Liver (tissue), 9 donors: ENCODE measurements around the gene ABCB9. TPM values are rescaled to one million over a fixed set of nuclear protein-coding genes. Genes with fewer than 3 reads are reported as not detected.

Experiments
- DNase-seq: peaks from one replicate; pipeline ENCODE4 v3.0.0-alpha.2; 2017; ENCODE audit warnings: low spot score
- H3K27ac ChIP-seq, 2 donors: one replicate each; pipeline ENCODE4 v1.7.0; 2013; ENCODE audit warnings: inconsistent platforms in 2 of 2, low read length in 2 of 2, control low read depth in 1 of 2, low read depth in 1 of 2, mild to moderate bottlenecking in 1 of 2
- H3K27me3 ChIP-seq, 4 donors: one replicate each; pipeline versions ENCODE4 v1.6.1 to v1.7.0; 2013; ENCODE audit warnings: low read length in 3 of 4, inconsistent platforms in 1 of 4, mild to moderate bottlenecking in 1 of 4, moderate library complexity in 1 of 4; ENCODE audit not compliant: control insufficient read depth in 4 of 4, insufficient read depth in 4 of 4
- H3K36me3 ChIP-seq, 4 donors: one replicate each; pipeline versions ENCODE4 v1.6.1 to v1.7.0; 2013; ENCODE audit warnings: low read length in 3 of 4, mild to moderate bottlenecking in 3 of 4, low read depth in 1 of 4, moderate library complexity in 1 of 4; ENCODE audit not compliant: control insufficient read depth in 4 of 4, insufficient read depth in 3 of 4
- H3K4me1 ChIP-seq, 4 donors: one replicate each; pipeline versions ENCODE4 v1.6.1 to v1.7.0; 2013; ENCODE audit warnings: low read length in 3 of 4, mild to moderate bottlenecking in 3 of 4, moderate library complexity in 1 of 4; ENCODE audit not compliant: control insufficient read depth in 4 of 4, insufficient read depth in 4 of 4
- H3K4me3 ChIP-seq, 3 donors: one replicate each; pipeline versions ENCODE4 v1.6.1 to v1.7.0; 2013; ENCODE audit warnings: low read length in 3 of 3, control low read depth in 1 of 3, low read depth in 1 of 3, mild to moderate bottlenecking in 1 of 3
- H3K9ac ChIP-seq, 2 donors: one replicate each; pipeline ENCODE4 v1.7.0; 2013; ENCODE audit warnings: low read length in 2 of 2, mild to moderate bottlenecking in 2 of 2, moderate library complexity in 2 of 2, control low read depth in 1 of 2, low read depth in 1 of 2
- H3K9me3 ChIP-seq, 4 donors: one replicate each; pipeline versions ENCODE4 v1.6.1 to v1.7.0; 2013; ENCODE audit warnings: low read length in 3 of 4; ENCODE audit not compliant: control insufficient read depth in 4 of 4
- ATF3 ChIP-seq: IDR thresholded peaks from 2 replicates; pipeline ENCODE4 v1.6.1; 2016; ENCODE audit warnings: antibody characterized with exemption
- CTCF ChIP-seq: fragments of 150-350 bp; IDR thresholded peaks from 2 replicates; pipeline ENCODE4 v1.5.1; 2017; ENCODE audit warnings: improper control_type of control experiment, low read depth, low read length; ENCODE audit not compliant: missing input control
- EGR1 ChIP-seq, 2 donors: IDR thresholded peaks; 2 replicates each; pipeline ENCODE4 v1.6.1; 2016 to 2018; ENCODE audit warnings: antibody characterized with exemption in 2 of 2, low read depth in 2 of 2
- FOXA1 ChIP-seq: IDR thresholded peaks from 2 replicates; pipeline ENCODE4 v1.6.1; 2016; ENCODE audit warnings: antibody characterized with exemption
- GABPA ChIP-seq, 2 donors: IDR thresholded peaks in 1 of 2; conservative IDR thresholded peaks in 1 of 2; 2 replicates each; pipeline ENCODE4 v1.6.1; 2016; ENCODE audit warnings: antibody characterized with exemption in 2 of 2, mild to moderate bottlenecking in 1 of 2, moderate library complexity in 1 of 2
- HNF4A ChIP-seq, 2 donors: conservative IDR thresholded peaks; 2 replicates each; pipeline ENCODE4 v1.6.1; 2016; ENCODE audit warnings: antibody characterized with exemption in 2 of 2, mild to moderate bottlenecking in 2 of 2
- HNF4G ChIP-seq: IDR thresholded peaks from 2 replicates; pipeline ENCODE4 v1.6.1; 2016; ENCODE audit warnings: antibody characterized with exemption
- JUND ChIP-seq, 2 donors: IDR thresholded peaks; 2 replicates each; pipeline ENCODE4 v1.6.1; 2016; ENCODE audit warnings: antibody characterized with exemption in 2 of 2
- NR2F2 ChIP-seq: IDR thresholded peaks from 2 replicates; pipeline ENCODE4 v1.6.1; 2016; ENCODE audit warnings: antibody characterized with exemption
- RAD21 ChIP-seq, 2 donors: IDR thresholded peaks; 2 replicates each; pipeline ENCODE4 v1.6.1; 2016; ENCODE audit warnings: antibody characterized with exemption in 2 of 2, mild to moderate bottlenecking in 2 of 2
- REST ChIP-seq: IDR thresholded peaks from 2 replicates; pipeline ENCODE4 v1.6.1; 2016; ENCODE audit warnings: antibody characterized with exemption, mild to moderate bottlenecking
- RXRA ChIP-seq, 2 donors: IDR thresholded peaks; 2 replicates each; pipeline ENCODE4 v1.6.1; 2017 to 2018; ENCODE audit warnings: antibody characterized with exemption in 2 of 2, mild to moderate bottlenecking in 1 of 2
- SP1 ChIP-seq: IDR thresholded peaks from 2 replicates; pipeline ENCODE4 v1.6.1; 2018; ENCODE audit warnings: antibody characterized with exemption, mild to moderate bottlenecking
- TAF1 ChIP-seq: conservative IDR thresholded peaks from 2 replicates; pipeline ENCODE4 v1.6.1; 2016; ENCODE audit warnings: antibody characterized with exemption, mild to moderate bottlenecking
- YY1 ChIP-seq: IDR thresholded peaks from 2 replicates; pipeline ENCODE4 v1.6.1; 2016; ENCODE audit warnings: antibody characterized with exemption, mild to moderate bottlenecking
- WGBS: extraction: QIAGEN DNeasy Blood & Tissue Kit; methylation state at CpG from one replicate; pipeline ENCODE4 v1.1.7; 2013; 5-methylcytosine and 5-hydroxymethylcytosine counted together
- polyA plus RNA-seq, 2 donors: library from polyadenylated mRNA; stranded (reverse) in 1 of 2; unstranded in 1 of 2; fragments of 200-250 nt in 1 of 2; fragments of >200 nt in 1 of 2; fragmentation: Nextera tagmentation in 1 of 2; extraction: Ambion mirVana in 1 of 2; gene quantifications; one replicate each; pipeline versions ENCODE4 v1.2.1 to v1.2.3, GENCODE V29; 2013 to 2015
- total RNA-seq, 2 donors: library from RNA; depleted of rRNA; stranded (reverse); fragments of >200 nt; gene quantifications; one replicate each; pipeline ENCODE4 v1.2.3, GENCODE V29; 2014
- donor health status: healthy.
- donor health status: healthy.
- donor health status: healthy.
- donor health status: healthy.
- donor health status: healthy.

The ABCB9 gene
- total and polyA plus RNA-seq, 4 donors = 0.29 to 3.3 (median 1.3) TPM

- WGBS = 25% methylated on average over 9 of the region's 9 CpGs
- peak overlapping the region; percentile 78 to 95 (median 92) for H3K4me3 ChIP-seq
- H3K27ac ChIP-seq = peak overlapping the region; percentile 85 to 91
- no peaks in the 10 kb centered on the region for H3K9me3 ChIP-seq
- H3K36me3 ChIP-seq = peaks cover 0 to 2% (median 0%) of the 10 kb centered on the region in 4 donors
- TF ChIP-seq SP1 (no peak), NR2F2 (no peak), CTCF (no peak), HNF4G (no peak), RAD21 (IDR thresholded peaks at IDR 0.05) (no peak), EGR1 (IDR thresholded peaks at IDR 0.05; ENCODE audit: low read depth in 2 of 2) (no peak), HNF4A (conservative IDR thresholded peaks at IDR 0.05) (no peak), REST (no peak), ATF3 (no peak), RXRA (IDR thresholded peaks at IDR 0.05) (no peak), TAF1 (no peak), GABPA (IDR thresholded peaks at IDR 0.05 in 1 of 2, conservative IDR thresholded peaks at IDR 0.05 in 1 of 2) (no peak), YY1 (no peak), FOXA1 (no peak)
- H3K9ac ChIP-seq = peak overlapping the region; percentile 91 to 99
- H3K27me3 ChIP-seq = no peaks in the 10 kb centered on the region
- H3K4me1 ChIP-seq = peaks cover 1 to 20% (median 18%) of the 10 kb centered on the region in 4 donors
- no peak for DNase-seq
Observed at GRCh38 chr12:122895320-122895703, 71.0 kb downstream of the ABCB9 start.

GRCh38 chr12:122894193-122895121, 71.8 kb downstream of the ABCB9 start:
- Histone ChIP-seq H3K27ac (peak overlapping the region; percentile 85 to 91), H3K4me3 (peak overlapping the region; percentile 78 to 95 (median 92)), H3K27me3 (no peaks in the 10 kb centered on the region), H3K9ac (peak overlapping the region; percentile 91 to 99), H3K36me3 (peaks cover 0 to 2% (median 0%) of the 10 kb centered on the region in 4 donors), H3K9me3 (no peaks in the 10 kb centered on the region), H3K4me1 (peaks cover 1 to 20% (median 18%) of the 10 kb centered on the region in 4 donors)
- 64% methylated on average over 15 of the region's 15 CpGs for WGBS
- no peak for DNase-seq
- TF ChIP-seq JUND (IDR thresholded peaks at IDR 0.05) (no peak), HNF4A (conservative IDR thresholded peaks at IDR 0.05) (no peak), RAD21 (IDR thresholded peaks at IDR 0.05) (no peak)
